Activated CD8-positive, alpha-beta T cell treated with anti-CD3 and anti-CD28 coated beads, Interleukin-2, amount 10 ng/mL, durations not matched to agents 7 days and 5 days (primary cell): ENCODE measurements around the gene PRR19. TPM values are rescaled to one million over a fixed set of nuclear protein-coding genes. Genes with fewer than 3 reads are reported as not detected.
"Not testable (repeated sequence)": the region's sequence is repeated elsewhere in the genome, so short reads cannot be mapped to it uniquely, and the experiment has no call there.

Source experiments
- ATAC-seq: fragments of 150-1000 bp; cut with Tn5 transposase; one replicate; pipeline ENCODE4 v1.10.0; 2021; ENCODE audit warnings: moderate library complexity
- CTCF ChIA-PET: fragments of 350-600 bp; sonication (Branson Sonifier 250); formaldehyde crosslinking; loops from one replicate; lab custom pipeline; 2021; ENCODE audit warnings: antibody characterized with exemption; lab: Charles Lee
- POLR2A ChIA-PET: fragments of 350-600 bp; sonication (Branson Sonifier 250); formaldehyde crosslinking; loops from one replicate; lab custom pipeline; 2021; ENCODE audit warnings: antibody characterized with exemption; lab: Charles Lee
- DNase-seq: peaks from one replicate; pipeline ENCODE4 v3.0.0-alpha.2; 2020
- H3K27ac Mint-ChIP-seq: one replicate; pipeline ENCODE4 v1.8.0; 2021; ENCODE audit warnings: mild to moderate bottlenecking, mixed read lengths
- H3K27me3 Mint-ChIP-seq: one replicate; pipeline ENCODE4 v1.8.0; 2021; ENCODE audit warnings: low read depth, mixed read lengths
- H3K36me3 Mint-ChIP-seq: one replicate; pipeline ENCODE4 v1.8.0; 2021; ENCODE audit warnings: low read depth, mixed read lengths
- H3K4me1 Mint-ChIP-seq: one replicate; pipeline ENCODE4 v1.8.0; 2021; ENCODE audit warnings: low read depth, mixed read lengths
- H3K4me3 Mint-ChIP-seq: one replicate; pipeline ENCODE4 v1.8.0; 2021; ENCODE audit warnings: mild to moderate bottlenecking, mixed read lengths
- H3K9me3 Mint-ChIP-seq: one replicate; pipeline ENCODE4 v1.8.0; 2022; ENCODE audit warnings: mixed read lengths; ENCODE audit not compliant: insufficient read depth
- total RNA-seq, 2 experiments: library from RNA; stranded (reverse); gene quantifications; one replicate each; pipeline ENCODE4 v1.2.3, GENCODE V29; 2021

PRR19 gene
- total RNA-seq, 2 experiments from 2014 or later = 0.44 to 0.55 TPM

- POLR2A ChIA-PET, H3K36me3 Mint-ChIP-seq, CTCF ChIA-PET, DNase-seq, H3K9me3 Mint-ChIP-seq, H3K27ac Mint-ChIP-seq, H3K27me3 Mint-ChIP-seq, H3K4me3 Mint-ChIP-seq, ATAC-seq: not testable (repeated sequence)
- peaks cover 25% of the 10 kb centered on the region for H3K4me1 Mint-ChIP-seq
These were observed 35.8 kb upstream of the PRR19 start for GRCh38 chr19:42266105-42266504.

- H3K36me3 Mint-ChIP-seq, DNase-seq, H3K9me3 Mint-ChIP-seq, H3K4me3 Mint-ChIP-seq, H3K27ac Mint-ChIP-seq, H3K27me3 Mint-ChIP-seq, ATAC-seq: not testable (repeated sequence)
- peaks cover 31% of the 10 kb centered on the region for H3K4me1 Mint-ChIP-seq
- CTCF ChIA-PET = interaction anchor here (0.7 to 1.4 kb wide), 4 partner anchors 12 to 140 kb away, joined by 3 to 7 read pairs (median 3); no protein-coding TSS in a partner anchor
- POLR2A ChIA-PET = interaction anchor here (0.7 to 1.4 kb wide), 4 partner anchors 11 to 15 kb away, joined by 4 read pairs; no protein-coding TSS in a partner anchor
These were observed 34.9 kb upstream of the PRR19 start for GRCh38 chr19:42266928-42267603.

- Mint-ChIP-seq H3K4me3 (no peak overlapping the region), H3K9me3 (no peaks in the 10 kb centered on the region), H3K27me3 (peaks cover under 1% of the 10 kb centered on the region), H3K27ac (no peak overlapping the region), H3K4me1 (peaks cover 31% of the 10 kb centered on the region), H3K36me3 (peaks cover 8% of the 10 kb centered on the region)
- ChIA-PET CTCF (interaction anchor here (0.7 to 1.4 kb wide), 4 partner anchors 12 to 140 kb away, joined by 3 to 7 read pairs (median 3); no protein-coding TSS in a partner anchor), POLR2A (interaction anchor here (0.7 to 1.4 kb wide), 4 partner anchors 10 to 15 kb away, joined by 4 read pairs; no protein-coding TSS in a partner anchor)
- ATAC-seq = no peak
- no peak for DNase-seq
These were observed 34.2 kb upstream of the PRR19 start for GRCh38 chr19:42267644-42268141.

DNA sequence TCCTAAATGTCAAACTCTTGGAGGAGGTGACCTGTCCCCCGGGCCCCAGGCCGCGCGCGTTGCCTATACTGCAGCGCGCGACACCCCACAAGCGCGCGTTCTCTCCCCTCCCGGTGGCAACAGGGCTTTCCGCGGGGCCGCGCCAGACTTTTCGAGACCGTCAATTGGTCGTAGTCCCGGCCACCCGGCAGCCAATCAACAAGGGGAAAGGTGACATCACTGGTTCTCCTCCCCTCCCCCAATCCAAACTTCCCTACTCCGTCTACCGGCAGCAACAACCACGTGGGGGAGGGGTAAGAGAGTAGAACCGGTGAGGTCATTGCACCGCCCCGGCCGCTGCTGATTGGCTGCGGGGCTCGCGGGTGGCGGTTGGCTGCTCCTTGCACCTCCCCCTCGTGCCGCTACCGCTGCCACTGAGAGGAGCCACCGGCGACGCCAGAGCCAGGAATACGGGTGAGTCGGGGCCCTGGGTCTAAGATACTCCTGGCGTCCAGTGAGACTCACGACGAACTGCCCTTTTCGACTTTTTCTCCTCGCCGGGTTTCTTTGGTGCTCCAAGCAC, 33.7 kb upstream of the PRR19 start:
- ATAC-seq = peak; percentile 68
- CTCF ChIA-PET = interaction anchor here (0.7 to 1.4 kb wide), 3 partner anchors 11 to 141 kb away, joined by 3 to 7 read pairs (median 3); no protein-coding TSS in a partner anchor

GRCh38 chr19:42268704-42269477, 33.0 kb upstream of the PRR19 start, which contains the start of gene CIC:
CIC (plus strand) TSS chr19:42269252; CDS start chr19:42271784, 2,532 bp downstream.
- peak; percentile 89 for ATAC-seq
- no peaks in the 10 kb centered on the region for H3K9me3 Mint-ChIP-seq
- H3K27ac Mint-ChIP-seq = no peak within 1 kb of the TSS
- peaks cover 15% of the 10 kb centered on the region for H3K36me3 Mint-ChIP-seq
- no peak within 1 kb of the TSS for H3K4me3 Mint-ChIP-seq
- H3K27me3 Mint-ChIP-seq = no peaks in the 10 kb centered on the region
- DNase-seq = peak; percentile 100
- POLR2A ChIA-PET = interaction anchor here (1.8 kb wide), 1 partner anchor 14 kb away, joined by 11 read pairs; no protein-coding TSS in a partner anchor
- CTCF ChIA-PET = interaction anchor here (3.2 kb wide), 1 partner anchor 11 kb away, joined by 60 read pairs; no protein-coding TSS in a partner anchor
- peaks cover 34% of the 10 kb centered on the region for H3K4me1 Mint-ChIP-seq

More for the DNA sequence above, 33.7 kb upstream of the PRR19 start:
- Mint-ChIP-seq H3K4me1 (peaks cover 31% of the 10 kb centered on the region), H3K36me3 (peaks cover 9% of the 10 kb centered on the region), H3K27me3 (no peaks in the 10 kb centered on the region), H3K4me3 (no peak overlapping the region), H3K9me3 (no peaks in the 10 kb centered on the region), H3K27ac (no peak overlapping the region)
- DNase-seq = peak; percentile 100
- POLR2A ChIA-PET = interaction anchor here (0.7 to 1.4 kb wide), 4 partner anchors 9 to 16 kb away, joined by 4 read pairs; no protein-coding TSS in a partner anchor

DNA sequence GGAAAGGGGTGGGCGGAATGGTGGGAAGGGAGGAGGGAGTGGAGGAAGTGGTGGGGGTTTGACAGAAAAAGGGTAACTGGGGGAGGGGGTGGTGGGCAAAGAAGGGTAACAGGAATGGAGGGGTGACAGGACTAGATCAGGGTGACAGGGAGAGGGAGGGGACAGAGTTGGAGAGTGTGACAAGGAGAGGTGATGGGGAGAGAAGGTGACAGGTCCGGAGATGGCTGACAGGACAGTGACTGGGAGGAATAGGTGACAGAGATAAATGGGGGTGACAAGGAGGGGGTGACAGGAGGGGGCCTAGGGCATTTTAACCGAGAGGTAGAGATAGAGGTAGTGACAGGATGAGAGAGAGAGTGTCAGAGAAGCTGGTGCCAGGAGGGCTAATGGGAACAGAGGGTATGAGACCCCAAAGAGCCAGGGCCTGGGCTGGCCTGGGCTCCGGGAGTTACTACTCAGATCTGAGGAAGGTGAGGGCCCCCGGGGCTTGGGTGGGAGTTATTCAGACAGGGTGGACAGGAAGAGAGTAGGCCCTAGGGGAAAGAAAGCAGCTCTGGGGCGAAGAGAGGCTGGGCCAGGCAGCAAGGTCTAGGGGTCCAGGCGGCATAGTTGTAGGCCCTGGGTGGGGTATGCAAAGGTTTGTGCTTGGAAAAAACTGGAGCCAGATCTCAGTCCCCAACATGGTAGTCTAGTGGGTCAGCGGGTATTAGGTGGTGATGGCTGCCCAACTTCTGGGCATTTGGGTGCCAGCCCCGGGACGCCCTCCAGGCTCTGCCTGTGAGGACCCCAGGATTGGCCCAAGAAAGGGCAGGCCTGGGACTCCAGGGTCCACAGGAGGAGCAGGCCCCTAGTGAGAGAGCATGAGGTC, 32.2 kb upstream of the PRR19 start:
- Mint-ChIP-seq H3K27ac (no peak overlapping the region), H3K9me3 (no peaks in the 10 kb centered on the region), H3K4me1 (peaks cover 38% of the 10 kb centered on the region), H3K27me3 (no peaks in the 10 kb centered on the region), H3K4me3 (no peak overlapping the region), H3K36me3 (peaks cover 22% of the 10 kb centered on the region)
- DNase-seq (no peak), ATAC-seq (no peak)
- CTCF ChIA-PET = interaction anchor here (0.7 to 3.2 kb wide), 6 partner anchors 10 to 161 kb away, joined by 3 to 60 read pairs (median 3); partner anchors contain the start of gene GSK3A
- POLR2A ChIA-PET = interaction anchor here (0.6 to 2.0 kb wide), 13 partner anchors 9 to 127 kb away, joined by 3 to 33 read pairs (median 5); partner anchors contain the start of gene GSK3A

GRCh38 chr19:42270346-42271044, 31.4 kb upstream of the PRR19 start:
- CTCF ChIA-PET = interaction anchor here (0.7 to 3.2 kb wide), 8 partner anchors 10 to 161 kb away, joined by 3 to 60 read pairs (median 3); partner anchors contain the start of genes GSK3A and POU2F2
- Mint-ChIP-seq H3K27ac (no peak overlapping the region), H3K36me3 (peaks cover 28% of the 10 kb centered on the region), H3K4me3 (no peak overlapping the region), H3K9me3 (no peaks in the 10 kb centered on the region), H3K27me3 (no peaks in the 10 kb centered on the region), H3K4me1 (peaks cover 45% of the 10 kb centered on the region)
- POLR2A ChIA-PET = interaction anchor here (0.6 to 2.0 kb wide), 17 partner anchors 9 to 194 kb away, joined by 3 to 33 read pairs (median 4); partner anchors contain the start of genes GSK3A, PAFAH1B3, PRR19 and ZNF574
- DNase-seq (peak; percentile 81), ATAC-seq (peak; percentile 2)

DNA sequence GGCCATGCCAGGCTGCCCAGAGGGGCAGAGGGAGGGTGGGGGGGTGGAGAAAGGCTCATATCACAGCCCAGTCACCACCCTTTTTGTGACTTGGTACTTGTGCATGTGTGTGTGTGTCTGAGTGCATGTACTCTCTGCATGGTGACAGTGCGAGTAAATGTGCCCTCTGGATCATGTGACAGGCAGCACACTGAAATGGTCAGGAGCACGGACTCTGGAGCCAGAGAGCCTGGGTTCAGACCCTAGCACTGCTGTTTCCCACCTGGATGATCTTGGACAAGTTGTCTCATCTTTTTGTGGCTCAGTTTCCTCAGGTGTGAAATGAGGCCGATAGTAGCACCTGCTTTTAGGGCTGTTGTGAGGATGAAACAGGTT, 30.9 kb upstream of the PRR19 start:
- H3K27me3 Mint-ChIP-seq = no peaks in the 10 kb centered on the region
- H3K36me3 Mint-ChIP-seq = peaks cover 32% of the 10 kb centered on the region
- H3K4me3 Mint-ChIP-seq = no peak overlapping the region

DNA sequence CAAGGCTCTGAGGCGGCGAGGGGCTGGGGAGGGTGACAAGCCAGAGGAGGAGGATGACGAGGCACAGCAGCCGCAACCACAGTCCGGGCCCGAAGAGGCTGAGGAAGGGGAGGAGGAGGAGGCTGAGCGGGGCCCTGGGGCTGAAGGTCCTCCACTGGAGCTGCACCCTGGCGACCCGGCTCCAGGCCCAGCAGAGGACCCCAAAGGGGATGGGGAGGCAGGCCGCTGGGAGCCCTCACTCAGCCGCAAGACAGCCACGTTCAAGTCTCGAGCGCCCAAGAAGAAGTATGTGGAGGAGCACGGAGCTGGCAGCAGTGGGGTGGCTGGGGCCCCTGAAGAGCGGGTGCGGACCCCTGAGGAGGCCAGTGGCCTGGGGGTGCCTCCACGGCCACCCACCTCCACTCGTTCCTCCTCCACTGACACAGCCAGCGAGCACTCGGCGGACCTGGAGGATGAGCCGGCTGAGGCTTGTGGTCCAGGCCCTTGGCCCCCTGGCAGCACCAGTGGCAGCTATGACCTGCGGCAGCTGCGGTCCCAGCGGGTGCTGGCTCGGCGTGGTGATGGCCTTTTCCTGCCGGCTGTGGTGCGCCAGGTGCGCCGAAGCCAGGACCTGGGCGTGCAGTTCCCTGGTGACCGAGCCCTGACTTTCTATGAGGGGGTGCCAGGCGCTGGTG, 29.9 kb upstream of the PRR19 start:
- H3K36me3 Mint-ChIP-seq = peaks cover 35% of the 10 kb centered on the region
- no peak for ATAC-seq
- H3K27me3 Mint-ChIP-seq = no peaks in the 10 kb centered on the region
- DNase-seq = no peak
- H3K4me3 Mint-ChIP-seq = no peak overlapping the region
- ChIA-PET POLR2A (no interaction called here), CTCF (interaction anchor here (0.7 to 3.2 kb wide), 3 partner anchors 8 to 139 kb away, joined by 3 to 60 read pairs (median 8); partner anchors contain the start of gene POU2F2)
- no peaks in the 10 kb centered on the region for H3K9me3 Mint-ChIP-seq
- peaks cover 58% of the 10 kb centered on the region for H3K4me1 Mint-ChIP-seq
- H3K27ac Mint-ChIP-seq = no peak overlapping the region

More for the DNA sequence above, 30.9 kb upstream of the PRR19 start:
- ATAC-seq (no peak), DNase-seq (no peak)
- ChIA-PET POLR2A (interaction anchor here (0.6 to 2.0 kb wide), 9 partner anchors 9 to 177 kb away, joined by 3 to 33 read pairs (median 5); partner anchors contain the start of genes GSK3A, PAFAH1B3 and PRR19), CTCF (interaction anchor here (0.7 to 3.2 kb wide), 5 partner anchors 9 to 138 kb away, joined by 3 to 60 read pairs (median 8); partner anchors contain the start of genes GSK3A and POU2F2)
- Mint-ChIP-seq H3K27ac (no peak overlapping the region), H3K9me3 (no peaks in the 10 kb centered on the region), H3K4me1 (peaks cover 49% of the 10 kb centered on the region)
